Hematopoietic multipotent progenitor cell treated with erythropoietin and hydrocortisone succinate and interleukin-3 and kit ligand, for 15 days (in vitro differentiated cells): ENCODE data around the gene CSRP1.
"Not testable (repeated sequence)": the region's sequence is repeated elsewhere in the genome, so short reads cannot be mapped to it uniquely, and the experiment has no call there.

Experiments
- DNase-seq: peaks from one replicate; pipeline ENCODE4 v3.0.0-alpha.2; 2015; ENCODE audit warnings: low spot score

Gene CSRP1

GRCh38 chr1:201537891-201538611 is 31.1 kb upstream of the CSRP1 start:
- no peak for DNase-seq

DNA sequence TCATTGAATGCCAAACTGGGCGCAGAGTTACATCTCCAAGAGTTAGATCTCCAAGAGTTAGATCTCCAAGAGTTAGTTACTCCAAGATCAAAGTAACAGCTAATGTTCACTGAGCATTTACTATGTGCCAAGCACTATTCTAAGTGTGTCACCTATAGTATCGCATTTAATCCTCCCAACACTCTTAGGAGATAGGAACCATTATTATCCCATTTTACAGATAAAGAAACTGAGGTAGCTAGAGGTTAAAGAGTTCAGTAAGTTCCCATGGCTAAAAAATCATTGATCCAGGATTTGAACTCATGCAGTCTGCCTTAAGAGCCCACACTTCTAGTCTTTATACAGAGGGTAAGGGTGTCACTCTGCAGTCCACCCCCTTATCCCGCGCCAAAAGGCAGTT is 30.5 kb upstream of the CSRP1 start:
- DNase-seq: no peak

DNA sequence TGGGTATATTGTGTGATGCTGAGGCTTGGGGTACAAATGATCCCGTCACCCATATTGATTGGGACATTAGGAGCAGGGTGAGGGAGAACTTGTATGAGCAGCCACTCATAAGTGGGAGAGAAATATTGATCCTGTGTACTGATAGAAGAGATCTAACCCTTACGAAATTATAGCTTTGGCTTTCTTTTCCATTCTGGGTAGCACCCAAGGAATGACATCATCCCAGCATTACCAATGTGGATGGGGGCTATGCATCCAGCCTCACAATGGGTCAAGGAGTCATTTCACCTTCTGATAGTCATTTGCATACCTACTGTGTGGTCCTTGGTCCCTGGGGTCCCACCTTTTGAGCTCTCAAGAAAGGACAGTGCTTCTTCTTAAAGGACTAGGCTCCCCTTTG is 30.1 kb upstream of the CSRP1 start:
- no peak for DNase-seq

GRCh38 chr1:201536558-201536957 is 29.6 kb upstream of the CSRP1 start:
- DNase-seq: no peak

DNA sequence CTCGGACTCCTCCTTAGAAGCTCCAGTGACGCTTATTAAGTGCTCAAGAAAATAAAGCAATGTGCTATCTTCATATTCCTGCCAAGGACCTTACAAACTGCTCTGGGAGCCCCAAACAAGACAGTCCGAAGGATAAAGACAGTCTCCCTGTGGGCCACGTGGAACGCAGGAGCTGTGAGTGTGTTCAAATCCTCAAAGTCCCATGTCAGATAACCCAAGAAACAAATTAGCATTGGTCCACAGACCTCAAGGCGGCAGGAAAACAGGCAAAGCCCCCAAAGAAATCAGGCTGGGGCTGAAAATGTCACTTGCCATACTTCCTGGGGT is 29.0 kb upstream of the CSRP1 start:
- no peak for DNase-seq

GRCh38 chr1:201535046-201535918 is 28.4 kb upstream of the CSRP1 start:
- no peak for DNase-seq

- no peak for DNase-seq
Measured at GRCh38 chr1:201533836-201534235, 26.9 kb upstream of the CSRP1 start.

DNA sequence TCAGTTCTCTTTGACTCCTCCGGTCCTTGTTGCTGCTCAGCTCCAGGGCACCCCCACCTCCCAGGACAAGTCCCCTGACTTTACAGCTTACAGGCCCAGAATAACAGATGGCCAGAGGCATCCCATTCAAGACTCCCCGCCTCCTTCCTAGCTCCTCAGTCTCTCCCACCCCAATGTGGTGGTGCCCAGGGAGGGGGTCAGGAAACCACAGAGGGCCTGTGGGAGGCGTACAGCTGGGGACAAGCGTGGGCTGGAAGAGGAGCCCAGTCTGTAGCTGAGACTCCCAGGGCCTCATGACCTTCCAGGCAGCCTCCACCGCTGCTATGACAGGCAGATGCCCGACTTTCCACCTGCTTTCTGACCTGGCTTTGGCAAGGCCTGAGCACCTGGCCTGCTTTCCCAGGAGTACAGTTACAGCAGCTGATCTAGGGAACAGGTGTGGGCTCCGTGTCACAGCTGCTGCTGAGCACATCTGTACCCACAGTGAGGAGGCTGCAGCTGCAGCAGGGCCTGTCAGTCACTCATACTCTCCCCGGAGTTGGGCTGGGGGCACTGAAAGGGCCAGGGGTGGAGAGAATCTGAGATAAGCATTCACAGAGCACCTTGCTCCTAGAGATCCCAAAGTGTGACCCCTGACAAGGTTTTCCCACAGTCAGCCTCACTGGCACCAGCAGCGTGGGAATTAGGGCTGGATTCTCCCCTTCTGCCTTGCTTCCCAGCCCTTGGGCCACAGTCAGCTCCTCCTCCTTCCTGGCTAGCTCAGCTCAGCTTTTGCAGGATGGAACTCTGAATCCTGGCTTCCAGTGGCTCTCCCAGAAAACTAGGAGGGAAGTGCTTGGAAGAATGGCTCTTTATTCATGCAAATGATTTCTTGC is 24.9 kb upstream of the CSRP1 start:
- no peak for DNase-seq

- peak; percentile 26 for DNase-seq
Measured at GRCh38 chr1:201530741-201531531, 24.0 kb upstream of the CSRP1 start.

DNA sequence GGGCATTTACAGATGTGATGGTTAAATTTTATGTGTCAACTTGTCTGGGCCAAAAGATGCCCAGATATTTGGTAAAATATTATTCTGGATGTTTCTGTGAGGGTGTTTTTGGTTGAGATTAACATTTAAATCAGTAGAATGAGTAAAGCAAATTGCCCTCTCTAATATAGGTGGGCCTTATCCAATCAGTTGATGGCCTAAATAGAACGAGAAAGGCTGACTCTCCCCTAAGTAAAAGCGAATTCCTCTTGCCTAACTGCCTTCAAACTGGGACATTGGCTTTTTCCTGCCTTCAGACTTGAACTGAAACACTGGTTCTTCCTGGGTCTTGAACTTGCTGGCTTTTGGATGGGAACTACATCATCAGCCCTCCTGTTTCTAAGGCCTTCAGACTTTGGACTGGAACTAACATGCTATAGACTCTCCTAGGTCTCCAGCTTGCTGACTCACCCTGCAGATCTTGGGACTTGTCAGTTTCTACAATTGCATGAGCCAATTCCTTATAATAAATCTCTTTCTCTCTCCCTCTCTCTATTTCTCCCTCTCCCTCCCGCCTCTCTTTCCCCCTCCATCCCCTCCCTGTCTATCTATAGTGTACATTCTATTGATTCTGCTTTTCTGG is 21.8 kb upstream of the CSRP1 start:
- no peak for DNase-seq

DNA sequence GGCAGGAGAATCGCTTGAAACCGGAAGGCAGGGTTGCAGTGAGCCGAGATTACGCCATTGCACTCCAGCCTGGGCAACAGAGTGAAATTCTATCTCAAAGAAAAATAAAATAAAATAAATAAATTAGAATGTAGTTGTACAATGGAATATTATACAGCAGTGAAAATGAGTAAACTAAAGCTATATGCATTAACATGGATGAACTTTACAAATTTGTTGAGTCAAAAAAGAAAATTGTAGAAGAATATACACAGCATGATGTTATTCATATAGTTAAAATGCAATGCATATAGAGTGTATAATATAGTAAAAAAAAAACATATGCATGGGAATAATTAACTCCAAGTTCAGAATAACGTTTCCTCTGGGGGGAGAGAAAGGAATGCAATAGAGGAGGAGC is 21.0 kb upstream of the CSRP1 start:
- no peak for DNase-seq

DNA sequence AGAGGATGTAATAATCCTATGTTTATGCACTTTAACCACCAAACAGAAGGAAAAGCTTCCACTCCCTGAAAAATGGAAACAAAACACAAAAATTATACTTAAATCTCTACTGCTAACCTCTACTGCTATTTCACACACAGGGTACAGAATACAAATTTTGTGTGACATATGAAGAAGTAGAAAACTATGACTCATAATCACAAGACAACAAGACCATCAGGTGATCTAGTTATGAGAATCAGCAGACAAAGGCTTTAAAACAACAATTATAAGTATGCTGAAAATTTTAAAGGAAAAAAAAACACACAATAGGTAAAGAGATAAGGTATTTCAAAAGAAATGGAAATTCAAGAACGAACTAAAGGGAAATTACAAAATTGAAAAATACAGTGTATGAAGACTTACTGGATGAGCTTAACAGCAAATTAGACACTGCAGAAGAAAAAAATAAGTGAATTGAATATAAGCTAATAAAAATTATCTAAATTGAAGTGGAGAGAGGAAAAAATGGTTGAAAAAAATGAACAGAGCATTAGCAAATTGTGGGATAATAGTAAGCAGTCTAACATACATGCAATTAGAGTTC is 18.4 kb upstream of the CSRP1 start:
- DNase-seq: no peak

- DNase-seq: not testable (repeated sequence)
Measured at GRCh38 chr1:201520046-201520575, 13.2 kb upstream of the CSRP1 start.

DNA sequence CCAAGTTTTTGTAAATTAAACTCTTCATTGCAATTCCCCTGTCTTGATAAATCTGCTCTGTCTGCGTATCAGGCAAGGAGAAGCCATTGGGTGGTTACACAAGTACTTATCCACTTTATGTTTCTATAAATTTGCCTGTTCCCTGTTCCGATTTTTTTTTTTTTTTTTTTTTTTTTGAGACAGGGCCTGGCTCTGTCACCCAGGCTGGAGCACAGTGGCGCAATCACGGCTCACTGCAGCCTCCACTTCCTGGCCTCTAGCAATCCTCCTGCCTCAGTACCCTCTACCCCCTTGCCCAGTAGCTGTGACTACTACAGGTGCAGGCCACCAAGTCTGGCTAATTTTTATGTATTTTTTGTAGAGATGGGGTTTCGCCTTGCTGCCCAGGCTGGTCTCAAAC is 11.1 kb upstream of the CSRP1 start:
- DNase-seq: no peak

- no peak for DNase-seq
Measured at GRCh38 chr1:201517631-201518030, 10.7 kb upstream of the CSRP1 start.

GRCh38 chr1:201516511-201517127 is 9.7 kb upstream of the CSRP1 start:
- no peak for DNase-seq

DNA sequence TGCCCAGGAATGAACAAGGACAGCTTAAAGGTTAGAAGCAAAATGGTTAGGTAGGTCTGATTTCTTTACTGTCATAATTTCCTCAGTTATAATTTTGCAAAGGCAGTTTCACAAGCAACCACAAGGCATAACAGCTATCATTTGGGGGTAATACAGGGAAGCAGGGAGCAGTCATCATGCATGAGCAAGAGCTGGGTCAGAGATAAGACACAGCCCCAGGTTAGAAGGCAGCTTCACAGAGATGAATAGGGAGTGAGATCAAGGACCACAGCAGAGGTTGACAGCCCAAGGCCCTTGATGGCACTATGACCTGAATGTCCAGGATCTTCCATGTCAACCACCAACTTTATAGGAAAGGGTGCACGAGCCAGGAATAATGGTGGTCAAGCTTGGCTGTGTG is 9.0 kb upstream of the CSRP1 start:
- peak; percentile 28 for DNase-seq

DNA sequence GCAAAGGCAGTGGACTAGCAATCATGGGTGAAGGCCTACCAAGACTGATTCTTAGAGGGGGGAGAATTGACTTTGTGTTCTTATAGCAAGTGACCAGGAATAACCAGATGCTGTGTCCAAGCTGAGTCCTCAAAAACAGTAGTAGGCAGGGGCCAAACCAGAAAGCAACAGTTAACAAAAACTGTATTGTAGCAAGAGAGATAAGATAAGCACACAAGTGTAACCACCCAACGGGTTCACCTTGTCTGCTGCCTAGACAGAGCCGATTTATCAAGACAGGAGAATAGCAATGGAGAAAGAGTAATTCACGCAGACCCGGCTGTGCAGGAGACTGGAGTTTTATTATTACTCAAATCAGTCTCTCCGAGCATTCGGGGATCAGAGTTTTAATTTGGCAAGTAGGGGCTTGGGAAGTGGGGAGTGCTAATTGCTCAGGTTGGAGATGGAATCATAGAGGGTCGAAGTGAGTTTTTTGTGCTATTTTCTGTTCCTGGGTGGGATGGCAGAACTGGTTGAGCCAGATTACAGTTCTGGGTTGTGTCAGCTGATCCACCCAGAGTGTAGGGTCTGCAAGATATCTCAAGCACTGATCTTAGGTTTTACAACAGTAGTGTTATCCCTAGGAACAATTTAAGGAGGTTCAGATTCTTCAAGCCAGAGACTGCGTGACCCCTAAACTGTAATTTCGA is 8.3 kb upstream of the CSRP1 start:
- no peak for DNase-seq

DNA sequence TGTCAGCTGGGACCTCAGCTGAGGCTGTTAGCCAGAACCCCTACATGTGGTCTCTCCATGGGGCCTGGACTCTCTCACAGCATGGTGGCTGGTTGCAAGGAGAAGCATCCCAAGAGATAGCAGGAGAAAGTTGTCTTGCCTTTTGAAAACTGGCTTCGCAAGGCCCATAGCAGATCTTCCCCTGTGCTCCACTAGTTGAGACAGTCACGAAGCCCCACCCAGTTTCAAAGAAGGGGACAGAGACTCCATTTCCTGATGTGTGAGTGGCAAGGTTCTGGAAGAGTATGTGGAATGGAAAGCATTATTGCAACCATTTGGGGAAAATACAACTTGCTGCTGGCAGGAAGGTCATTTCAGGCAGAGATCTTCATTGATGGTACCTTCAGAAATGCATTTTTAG is 7.5 kb upstream of the CSRP1 start:
- no peak for DNase-seq
